ENCODE results near the gene ZBTB42. TPM values are rescaled to one million over a fixed set of nuclear protein-coding genes. Genes with fewer than 3 reads are reported as not detected.

The ZBTB42 gene
- total and polyA plus RNA-seq, 2 of the 13 experiments (the other 11 are each of a cell fraction or from before 2014, with no cell fraction given): 2.8 to 4.2 TPM

- no peaks in the 10 kb centered on the region for H3K9me3 ChIP-seq (ENCODE audit: low read length)
- no peak overlapping the region; the same call in 1 of the 2 replicates for H3K9ac ChIP-seq (ENCODE audit: insufficient read depth, low read depth, low read length)
- TF ChIP-seq MZF1 (CRISPR knock-in tag; IDR thresholded peaks at IDR 0.05; ENCODE audit: borderline replicate concordance): no peak
- no peak for TF ChIP-seq ZBTB21 (CRISPR knock-in tag; IDR thresholded peaks at IDR 0.05)
- no peak for TF ChIP-seq RFX1 (IDR thresholded peaks at IDR 0.05)
- no peak for TF ChIP-seq TEAD2 (CRISPR knock-in tag; IDR thresholded peaks at IDR 0.05)
- TF ChIP-seq, protein P1, sequence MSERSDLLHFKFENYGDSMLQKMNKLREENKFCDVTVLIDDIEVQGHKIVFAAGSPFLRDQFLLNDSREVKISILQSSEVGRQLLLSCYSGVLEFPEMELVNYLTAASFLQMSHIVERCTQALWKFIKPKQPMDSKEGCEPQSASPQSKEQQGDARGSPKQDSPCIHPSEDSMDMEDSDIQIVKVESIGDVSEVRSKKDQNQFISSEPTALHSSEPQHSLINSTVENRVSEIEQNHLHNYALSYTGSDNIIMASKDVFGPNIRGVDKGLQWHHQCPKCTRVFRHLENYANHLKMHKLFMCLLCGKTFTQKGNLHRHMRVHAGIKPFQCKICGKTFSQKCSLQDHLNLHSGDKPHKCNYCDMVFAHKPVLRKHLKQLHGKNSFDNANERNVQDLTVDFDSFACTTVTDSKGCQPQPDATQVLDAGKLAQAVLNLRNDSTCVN (CRISPR knock-in tag; IDR thresholded peaks at IDR 0.05; ENCODE audit: borderline replicate concordance): no peak
- no peak for TF ChIP-seq ZFX (CRISPR knock-in tag; IDR thresholded peaks at IDR 0.05; ENCODE audit: low read depth)
- TF ChIP-seq ZBTB2 (CRISPR knock-in tag; IDR thresholded peaks at IDR 0.05; ENCODE audit: low read depth): no peak
- no peak for TF ChIP-seq KDM2A (CRISPR knock-in tag; IDR thresholded peaks at IDR 0.05; ENCODE audit: borderline replicate concordance, low read depth)
- no peak for TF ChIP-seq NFATC3 (CRISPR knock-in tag; IDR thresholded peaks at IDR 0.05)
- no peaks in the 10 kb centered on the region for H4K20me1 ChIP-seq (ENCODE audit: insufficient read depth, low read length)
- no peak for FAIRE-seq
- CTCF ChIA-PET (ENCODE audit: low intra/inter-chr PET ratio, low total read pairs): no interaction called here
- POLR2A ChIA-PET: interaction anchor here (1.1 to 3.1 kb wide), 3 partner anchors 21 to 55 kb away, joined by 3 to 59 read pairs (median 8); partner anchors contain the start of gene ZBTB42
- H3K27ac ChIP-seq (ENCODE audit: extremely low read length, insufficient read depth, low read length): no peak overlapping the region
- H3K36me3 ChIP-seq (replicated peaks in 1 of 2; ENCODE audit: control insufficient read depth in 1 of 2, insufficient read depth in 2 of 2, low read length in 2 of 2): no peaks in the 10 kb centered on the region; a peak in 1 of 5 replicates
- H3K27me3 ChIP-seq (ENCODE audit: control insufficient read depth in 1 of 2, insufficient read depth in 2 of 2, low read length in 2 of 2): no peaks in the 10 kb centered on the region
- 64% methylated on average over 11 of the region's 27 CpGs for WGBS (ENCODE audit: low lambda C conversion rate)
- no peak for ATAC-seq
- in situ Hi-C loops (cut with HindIII; ENCODE audit: extremely low pct_ligation_motif_present, low pct_unique_long_range_greater_than_20kb) (loop anchor here (5.0 to 10.0 kb wide), 2 partner anchors 55 to 167 kb away; no protein-coding TSS in a partner anchor), intact Hi-C loops (cut with micrococcal nuclease; ENCODE audit: unreplicated experiment) (loop anchor here (2.0 kb wide), 1 partner anchor 25 kb away; no protein-coding TSS in a partner anchor)
- BruUV-seq (replicated peaks): no TSS peak
- no peak for DNase-seq (ENCODE audit: low spot score)
- H3K79me2 ChIP-seq (ENCODE audit: insufficient read depth, low read length): no peaks in the 10 kb centered on the region
- H3K4me3 ChIP-seq (replicated peaks in 1 of 3; ENCODE audit: insufficient read depth in 1 of 3, low read depth in 2 of 3, low read length in 3 of 3): no peak overlapping the region
- peaks cover 38% of the 10 kb centered on the region for H3K4me1 ChIP-seq (ENCODE audit: insufficient read depth, low read length)
- H2AFZ ChIP-seq (ENCODE audit: low read length): no peak overlapping the region
- H3K4me2 ChIP-seq (ENCODE audit: low read depth, low read length): peak overlapping the region; percentile 93
Measured at GRCh38 chr14:104821971-104822608, 21.2 kb downstream of the ZBTB42 start.

Data from HepG2 (cell line).